Peyer's patch (tissue), 4 donors: ENCODE measurements around the gene SNAPIN.

ENCODE experiments used
- POLR2A ChIP-seq, 2 donors: fragments of 450-650 bp; IDR thresholded peaks; one replicate each; pipeline ENCODE4 v1.5.1; 2017; ENCODE audit warnings: antibody characterized with exemption in 2 of 2, mild to moderate bottlenecking in 2 of 2, moderate library complexity in 2 of 2
- TF ChIP-seq, protein P1 (sequence below), 6 experiments: fragments of 450-650 bp in 4 of 6; fragments of 200-600 bp in 2 of 6; sonication (generic) in 1 of 6; IDR thresholded peaks; one replicate each; pipeline ENCODE4 v1.5.1; 2017 to 2019; ENCODE audit warnings: antibody characterized with exemption in 6 of 6, mild to moderate bottlenecking in 3 of 6, moderate library complexity in 1 of 6

DNA sequence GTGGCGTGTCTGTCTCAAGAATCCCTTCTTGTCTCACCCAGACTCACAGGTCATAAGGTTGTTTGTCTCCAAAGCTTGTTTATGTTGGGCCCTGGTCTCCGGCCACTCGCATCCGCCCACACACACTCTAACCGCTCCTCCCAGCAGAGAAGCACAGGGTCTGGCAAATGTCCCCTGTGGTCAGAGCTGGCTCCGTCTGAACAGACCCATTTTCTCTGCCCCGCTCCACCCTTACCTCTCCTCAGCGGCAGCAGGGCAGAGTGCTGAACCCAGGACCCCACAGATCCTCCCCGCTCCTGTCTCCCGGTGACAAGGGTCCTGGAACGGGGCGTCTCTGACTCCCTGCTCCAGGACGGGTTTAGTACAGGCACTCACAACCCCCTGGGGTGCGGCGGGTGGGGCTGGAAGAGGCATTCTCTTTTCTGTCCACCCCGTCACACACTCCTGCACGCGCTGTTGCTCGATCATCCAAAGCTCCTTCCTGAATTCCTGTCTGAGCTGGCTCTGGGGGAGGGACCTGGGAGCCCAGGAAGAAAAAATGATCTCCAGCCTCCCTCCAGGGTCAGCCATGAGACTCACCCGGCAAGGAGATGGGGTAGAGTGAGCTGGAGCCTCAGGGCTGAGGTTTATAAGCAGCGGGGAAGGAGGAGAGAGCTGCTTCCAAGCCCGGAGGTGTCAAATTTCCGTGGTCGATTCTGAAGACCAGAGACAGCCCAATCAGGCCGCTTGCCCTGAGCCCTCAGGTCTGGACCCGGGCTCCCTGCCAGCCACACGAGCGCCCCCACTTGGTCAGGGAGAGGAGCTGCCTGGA is 31.4 kb upstream of the SNAPIN start, which contains the start of gene S100A13:
- TF ChIP-seq, protein P1, sequence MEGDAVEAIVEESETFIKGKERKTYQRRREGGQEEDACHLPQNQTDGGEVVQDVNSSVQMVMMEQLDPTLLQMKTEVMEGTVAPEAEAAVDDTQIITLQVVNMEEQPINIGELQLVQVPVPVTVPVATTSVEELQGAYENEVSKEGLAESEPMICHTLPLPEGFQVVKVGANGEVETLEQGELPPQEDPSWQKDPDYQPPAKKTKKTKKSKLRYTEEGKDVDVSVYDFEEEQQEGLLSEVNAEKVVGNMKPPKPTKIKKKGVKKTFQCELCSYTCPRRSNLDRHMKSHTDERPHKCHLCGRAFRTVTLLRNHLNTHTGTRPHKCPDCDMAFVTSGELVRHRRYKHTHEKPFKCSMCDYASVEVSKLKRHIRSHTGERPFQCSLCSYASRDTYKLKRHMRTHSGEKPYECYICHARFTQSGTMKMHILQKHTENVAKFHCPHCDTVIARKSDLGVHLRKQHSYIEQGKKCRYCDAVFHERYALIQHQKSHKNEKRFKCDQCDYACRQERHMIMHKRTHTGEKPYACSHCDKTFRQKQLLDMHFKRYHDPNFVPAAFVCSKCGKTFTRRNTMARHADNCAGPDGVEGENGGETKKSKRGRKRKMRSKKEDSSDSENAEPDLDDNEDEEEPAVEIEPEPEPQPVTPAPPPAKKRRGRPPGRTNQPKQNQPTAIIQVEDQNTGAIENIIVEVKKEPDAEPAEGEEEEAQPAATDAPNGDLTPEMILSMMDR (IDR thresholded peaks at IDR 0.05), result peak in 3 of 6 experiments; percentile 36 to 72 (median 53)
- TF ChIP-seq POLR2A (IDR thresholded peaks at IDR 0.05), result peak; percentile 26 to 56
